Body of pancreas (tissue), 4 donors: Measurements from ENCODE around the gene MTPN. TPM values are rescaled to one million over a fixed set of nuclear protein-coding genes. Genes with fewer than 3 reads are reported as not detected.

Source experiments
- ATAC-seq: fragments of 150-250 bp; one replicate; pipeline ENCODE4 v1.9.1; 2016
- DNase-seq, 4 donors: peaks; one replicate each; pipeline ENCODE4 v3.0.0-alpha.2; 2019
- H3K27ac ChIP-seq, 4 donors: fragments of 200-600 bp; sonication (generic); 1 replicate in 3 of 4; 2 replicates in 1 of 4; pipeline versions ENCODE4 v1.5.1 to v1.6.1; 2016 to 2019; ENCODE audit warnings: mild to moderate bottlenecking in 1 of 4, mixed read lengths in 1 of 4, moderate library complexity in 1 of 4
- H3K27me3 ChIP-seq, 2 donors: fragments of 200-600 bp; sonication (generic); one replicate each; pipeline ENCODE4 v1.6.0; 2016; ENCODE audit warnings: mild to moderate bottlenecking in 1 of 2
- H3K36me3 ChIP-seq, 2 donors: fragments of 200-600 bp; sonication (generic); replicated peaks in 1 of 2; 2 replicates each; pipeline ENCODE4 v1.5.1; 2016; ENCODE audit warnings: low read depth in 2 of 2; ENCODE audit not compliant: insufficient read depth in 1 of 2
- H3K4me1 ChIP-seq: fragments of 200-600 bp; sonication (generic); one replicate; pipeline ENCODE4 v1.6.0; 2016
- H3K4me3 ChIP-seq, 2 donors: fragments of 200-600 bp; sonication (generic); 1 replicate in 1 of 2; 2 replicates in 1 of 2; pipeline ENCODE4 v1.5.1; 2016 to 2019
- H3K9me3 ChIP-seq, 3 donors: fragments of 200-600 bp; sonication (generic); 1 replicate in 2 of 3; 2 replicates in 1 of 3; pipeline ENCODE4 v1.5.1; 2016
- CTCF ChIP-seq, 7 experiments: fragments of 450-650 bp in 4 of 7; fragments of 200-600 bp in 3 of 7; sonication (generic) in 3 of 7; IDR thresholded peaks; one replicate each; pipeline ENCODE4 v1.5.1; 2016 to 2019; ENCODE audit warnings: antibody characterized with exemption in 7 of 7
- POLR2A ChIP-seq, 3 donors: fragments of 450-650 bp; IDR thresholded peaks; one replicate each; pipeline ENCODE4 v1.6.1; 2016; ENCODE audit warnings: antibody characterized with exemption in 3 of 3, mild to moderate bottlenecking in 2 of 3
- whole genome bisulfite sequencing, 2 donors: methylation state at CpG; one replicate each; pipeline ENCODE4 v1.1.5; 2017; 5-methylcytosine and 5-hydroxymethylcytosine counted together
- intact Hi-C: fragments of 100-400 bp; cut with DNase I; formaldehyde crosslinking; loops from one replicate; pipeline ENCODE4 v1.15.1; 2023
- total RNA-seq, 2 donors: library from RNA; depleted of rRNA; stranded (reverse); fragments of >200 nt; gene quantifications; one replicate each; pipeline ENCODE4 v1.1.0, GENCODE V29; 2016

MTPN gene
- total RNA-seq, 2 donors from 2014 or later, result 23.1 to 25.1 TPM

DNA sequence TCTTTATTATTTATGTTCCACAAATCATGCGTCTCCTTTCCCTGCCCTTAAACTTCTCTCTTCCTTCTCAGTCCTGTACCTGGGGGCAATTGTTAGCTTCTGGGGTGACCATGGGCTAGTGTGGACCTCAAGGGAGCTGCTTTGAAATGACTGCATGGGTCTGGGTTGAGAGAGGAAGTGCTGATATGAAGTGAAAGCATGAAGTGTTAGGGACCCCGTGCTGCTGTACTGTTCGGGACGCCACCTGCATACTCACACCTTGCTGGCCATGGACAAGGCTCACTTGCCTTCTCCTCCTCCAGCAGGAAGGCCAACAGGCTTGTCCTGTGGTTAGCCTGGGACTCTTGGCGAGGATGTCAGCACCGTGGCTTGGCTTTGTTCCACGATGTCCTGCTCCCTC is 56.7 kb downstream of the MTPN start:
- Histone ChIP-seq H3K4me1 (no peaks in the 10 kb centered on the region), H3K36me3 (no peaks in the 10 kb centered on the region), H3K27ac (no peak overlapping the region), H3K27me3 (no peaks in the 10 kb centered on the region), H3K9me3 (no peaks in the 10 kb centered on the region), H3K4me3 (no peak overlapping the region)
- no peak for DNase-seq
- WGBS, 2 donors, result 86 to 95% methylated on average over 7 of the region's 7 CpGs
- no peak for TF ChIP-seq POLR2A (IDR thresholded peaks at IDR 0.05)
- TF ChIP-seq CTCF (IDR thresholded peaks at IDR 0.05), result no peak
- intact Hi-C loops, result no loop called here
- ATAC-seq, result no peak

DNA sequence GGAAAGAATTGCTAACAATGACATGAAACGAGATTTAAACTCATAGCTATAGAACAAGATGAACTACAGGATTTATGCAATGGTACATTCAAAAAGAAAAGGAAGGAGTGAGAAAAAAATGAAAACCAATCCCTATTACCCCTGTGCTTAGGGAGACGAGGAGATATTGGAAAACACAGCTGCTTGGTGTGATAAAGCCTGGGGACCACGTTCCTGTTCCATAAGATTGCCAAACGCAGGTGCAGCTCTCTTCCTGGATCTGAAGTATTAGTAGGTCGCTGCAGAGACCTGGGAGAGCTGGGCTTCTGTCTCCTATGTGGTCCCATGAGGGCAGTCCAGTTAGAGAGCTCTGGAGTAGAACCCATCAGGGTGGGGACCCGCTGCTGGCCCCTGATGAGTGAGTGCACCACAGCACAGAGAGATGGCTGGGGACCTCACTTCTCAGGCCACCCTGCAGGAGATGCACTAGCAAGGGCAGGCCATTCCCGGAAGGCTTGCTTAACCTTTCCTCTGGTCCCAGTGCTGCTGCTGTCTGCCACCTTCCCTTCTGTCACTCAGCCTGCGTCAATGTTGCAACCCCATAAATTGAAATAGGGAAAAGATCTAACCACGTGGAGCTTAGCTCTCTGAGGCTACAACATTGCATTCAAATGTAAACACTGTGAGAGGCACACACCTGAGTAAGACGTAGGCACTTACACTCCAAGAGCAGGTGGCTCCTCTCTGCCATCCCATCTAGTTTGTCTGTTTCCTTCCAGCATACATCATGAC is 57.9 kb downstream of the MTPN start:
- WGBS, 2 donors, result 44 to 58% methylated on average over 8 to 10 of the region's 10 CpGs
- ATAC-seq (no peak), DNase-seq (no peak)
- Histone ChIP-seq H3K27ac (no peak overlapping the region), H3K4me3 (no peak overlapping the region), H3K36me3 (no peaks in the 10 kb centered on the region), H3K9me3 (no peaks in the 10 kb centered on the region), H3K27me3 (no peaks in the 10 kb centered on the region), H3K4me1 (no peaks in the 10 kb centered on the region)
- intact Hi-C loops, result no loop called here
- TF ChIP-seq POLR2A (IDR thresholded peaks at IDR 0.05) (no peak), CTCF (IDR thresholded peaks at IDR 0.05) (no peak)

DNA sequence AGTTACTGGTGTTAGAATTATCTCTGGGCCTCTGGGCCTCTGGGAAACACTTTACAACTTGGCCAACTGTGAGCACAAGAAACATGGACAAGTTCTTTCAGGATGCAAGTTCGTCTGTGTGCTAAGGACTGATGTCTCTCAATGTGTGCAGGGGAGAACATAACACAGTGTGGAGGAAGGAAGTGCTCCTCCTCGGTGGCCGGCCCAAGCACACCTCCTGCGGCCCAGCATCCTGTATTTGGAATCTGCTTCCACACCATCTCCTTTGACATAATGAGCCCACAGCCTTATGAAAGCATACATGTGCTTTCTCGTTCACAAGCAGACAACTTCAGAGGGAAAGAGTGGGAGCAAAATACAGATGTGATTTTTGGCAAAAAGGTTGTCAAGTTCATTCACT is 59.0 kb downstream of the MTPN start:
- intact Hi-C loops, result no loop called here
- Histone ChIP-seq H3K4me3 (no peak overlapping the region), H3K36me3 (no peaks in the 10 kb centered on the region), H3K27me3 (no peaks in the 10 kb centered on the region), H3K27ac (no peak overlapping the region), H3K4me1 (no peaks in the 10 kb centered on the region), H3K9me3 (no peaks in the 10 kb centered on the region)
- no peak for ATAC-seq
- 67 to 71% methylated on average over 5 of the region's 5 CpGs for whole genome bisulfite sequencing, 2 donors
- TF ChIP-seq CTCF (IDR thresholded peaks at IDR 0.05), result no peak
- TF ChIP-seq POLR2A (IDR thresholded peaks at IDR 0.05), result no peak
- DNase-seq, result no peak

- no peaks in the 10 kb centered on the region for H3K9me3 ChIP-seq
- no peaks in the 10 kb centered on the region for H3K27me3 ChIP-seq
- TF ChIP-seq POLR2A (IDR thresholded peaks at IDR 0.05) (no peak), CTCF (IDR thresholded peaks at IDR 0.05) (no peak)
- no peak overlapping the region for H3K4me3 ChIP-seq
- H3K27ac ChIP-seq, result no peak overlapping the region
- DNase-seq, result no peak
- no peaks in the 10 kb centered on the region for H3K36me3 ChIP-seq
- ATAC-seq, result no peak
- intact Hi-C loops, result no loop called here
- 61 to 81% methylated on average over 7 of the region's 7 CpGs for WGBS, 2 donors
- no peaks in the 10 kb centered on the region for H3K4me1 ChIP-seq
Observed at GRCh38 chr7:135917721-135918120, 59.4 kb downstream of the MTPN start.

GRCh38 chr7:135914346-135914745 is 62.8 kb downstream of the MTPN start:
- TF ChIP-seq CTCF (IDR thresholded peaks at IDR 0.05), result no peak
- no peak for TF ChIP-seq POLR2A (IDR thresholded peaks at IDR 0.05)
- Histone ChIP-seq H3K27me3 (no peaks in the 10 kb centered on the region), H3K4me1 (no peaks in the 10 kb centered on the region), H3K4me3 (no peak overlapping the region), H3K27ac (no peak overlapping the region), H3K36me3 (no peaks in the 10 kb centered on the region), H3K9me3 (no peaks in the 10 kb centered on the region)
- DNase-seq, result no peak
- ATAC-seq, result no peak
- intact Hi-C loops, result no loop called here
